Measurements from ENCODE around the gene SPATA16.

DNA sequence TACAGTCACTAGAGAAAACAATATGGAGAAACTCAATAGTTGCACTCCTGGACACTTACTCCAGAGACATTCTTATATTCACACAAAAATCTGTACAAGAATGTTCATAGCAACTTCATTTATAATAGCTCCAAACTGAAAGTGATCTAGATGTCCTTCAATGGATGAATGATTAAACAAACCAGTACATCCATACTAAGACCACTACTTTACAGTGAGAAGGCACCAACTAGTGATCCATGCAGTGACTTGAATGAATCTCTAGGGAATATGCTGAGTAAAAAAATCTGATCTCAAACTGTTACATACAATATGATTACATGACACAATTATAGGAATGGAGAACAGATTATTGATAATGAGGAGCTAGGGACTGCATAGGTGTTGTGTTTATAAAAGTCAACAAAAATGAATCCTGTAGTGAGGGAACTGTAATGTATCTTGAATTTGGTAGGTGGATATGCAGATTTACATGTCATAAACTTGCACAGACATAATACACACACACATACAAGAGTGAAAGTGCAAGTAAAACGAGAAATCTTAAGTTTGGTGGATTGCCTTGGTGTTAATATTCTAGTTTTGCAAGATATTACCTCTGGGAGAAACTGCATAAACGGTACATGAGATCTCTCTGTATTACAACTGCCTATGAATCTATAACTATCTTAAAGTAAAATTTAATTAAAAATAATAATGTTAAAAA lies 85.7 kb downstream of the SPATA16 start:
- TF ChIP-seq, protein P1, sequence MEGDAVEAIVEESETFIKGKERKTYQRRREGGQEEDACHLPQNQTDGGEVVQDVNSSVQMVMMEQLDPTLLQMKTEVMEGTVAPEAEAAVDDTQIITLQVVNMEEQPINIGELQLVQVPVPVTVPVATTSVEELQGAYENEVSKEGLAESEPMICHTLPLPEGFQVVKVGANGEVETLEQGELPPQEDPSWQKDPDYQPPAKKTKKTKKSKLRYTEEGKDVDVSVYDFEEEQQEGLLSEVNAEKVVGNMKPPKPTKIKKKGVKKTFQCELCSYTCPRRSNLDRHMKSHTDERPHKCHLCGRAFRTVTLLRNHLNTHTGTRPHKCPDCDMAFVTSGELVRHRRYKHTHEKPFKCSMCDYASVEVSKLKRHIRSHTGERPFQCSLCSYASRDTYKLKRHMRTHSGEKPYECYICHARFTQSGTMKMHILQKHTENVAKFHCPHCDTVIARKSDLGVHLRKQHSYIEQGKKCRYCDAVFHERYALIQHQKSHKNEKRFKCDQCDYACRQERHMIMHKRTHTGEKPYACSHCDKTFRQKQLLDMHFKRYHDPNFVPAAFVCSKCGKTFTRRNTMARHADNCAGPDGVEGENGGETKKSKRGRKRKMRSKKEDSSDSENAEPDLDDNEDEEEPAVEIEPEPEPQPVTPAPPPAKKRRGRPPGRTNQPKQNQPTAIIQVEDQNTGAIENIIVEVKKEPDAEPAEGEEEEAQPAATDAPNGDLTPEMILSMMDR (IDR thresholded peaks at IDR 0.05): no peak
- TF ChIP-seq POLR2A (IDR thresholded peaks at IDR 0.05): no peak

Data from lower leg skin (tissue), 3 donors.